D341Med (cell line): ENCODE data around the gene ITPKB.
A peak's percentile ranks its signal among the peaks of the same experiment; 100 is the strongest.

Source experiments
- DNase-seq: peaks from one replicate; pipeline ENCODE4 v3.0.0; 2012; ENCODE audit warnings: low spot score

ITPKB gene

GRCh38 chr1:226704169-226704937 is 34.7 kb downstream of the ITPKB start:
- DNase-seq: no peak

GRCh38 chr1:226702957-226703831 is 35.9 kb downstream of the ITPKB start:
- peak; percentile 94 for DNase-seq

DNA sequence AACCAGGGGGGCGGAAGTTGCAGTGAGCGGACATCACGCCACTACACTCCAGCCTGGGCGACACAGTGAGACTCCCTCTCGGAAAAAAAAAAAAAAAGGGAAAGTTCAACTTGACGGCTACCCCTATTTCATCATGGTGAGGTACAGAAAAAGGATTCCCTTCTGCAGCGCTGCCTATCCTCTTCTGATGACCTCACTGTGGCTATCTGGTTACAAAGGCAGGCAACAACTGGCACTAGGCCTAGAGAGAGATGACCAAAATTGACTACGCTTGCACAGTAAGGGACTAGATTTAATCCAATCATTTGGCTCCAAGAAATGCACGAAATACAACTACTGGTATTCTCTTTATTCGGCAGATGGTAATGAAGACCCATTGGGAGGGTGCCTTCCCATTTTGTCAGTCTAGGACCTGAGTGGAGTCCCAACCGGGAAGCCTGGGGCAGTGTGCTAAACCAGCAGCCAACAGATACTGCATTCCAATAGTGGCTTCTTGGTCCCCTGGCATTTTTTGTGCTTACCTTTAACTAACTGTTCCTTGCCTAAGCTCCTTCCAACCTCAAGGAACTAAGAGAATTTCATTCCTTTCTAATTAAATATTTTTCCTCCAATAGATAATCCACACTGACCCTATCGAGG is 36.6 kb downstream of the ITPKB start:
- DNase-seq: no peak

DNA sequence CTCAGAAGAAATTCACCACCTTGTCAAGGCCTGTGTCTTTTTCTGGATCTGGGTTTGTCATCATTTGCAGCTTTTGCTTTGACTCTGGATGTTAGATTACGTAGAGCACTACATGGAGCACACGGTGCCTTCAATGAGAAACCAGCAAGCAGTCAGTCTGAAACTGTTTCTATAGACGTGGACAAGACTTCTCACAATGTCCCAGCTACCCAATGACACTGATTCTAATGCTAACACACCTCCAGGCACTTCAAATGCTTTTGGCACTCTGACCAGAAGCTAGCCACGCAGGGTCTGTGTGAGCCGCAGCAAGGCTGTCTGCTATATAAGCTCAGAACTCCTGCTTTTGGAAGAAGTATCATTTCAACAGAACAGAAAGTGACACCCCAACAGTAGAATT is 38.2 kb downstream of the ITPKB start:
- DNase-seq: no peak

DNA sequence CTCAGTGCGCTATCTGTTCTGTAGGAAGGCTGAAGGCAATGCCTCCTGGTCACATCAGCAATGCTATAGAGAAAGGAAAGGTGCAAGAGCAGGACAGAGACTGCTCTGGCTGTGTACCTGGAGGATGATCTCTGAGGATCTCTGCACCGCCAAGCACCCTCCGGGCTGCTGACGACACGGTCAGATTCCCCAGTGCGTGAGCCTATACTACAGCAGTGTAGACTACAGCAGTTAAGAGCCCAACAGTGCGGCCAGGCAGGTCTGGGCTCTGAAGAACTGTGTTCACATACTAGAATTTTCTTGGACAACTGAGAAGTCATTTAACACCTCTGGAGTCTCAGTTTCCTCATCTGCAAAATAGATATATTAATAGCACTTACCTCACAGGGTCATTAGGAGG is 39.9 kb downstream of the ITPKB start:
- no peak for DNase-seq

- DNase-seq: no peak
These were observed 40.4 kb downstream of the ITPKB start for GRCh38 chr1:226698659-226699058.

DNA sequence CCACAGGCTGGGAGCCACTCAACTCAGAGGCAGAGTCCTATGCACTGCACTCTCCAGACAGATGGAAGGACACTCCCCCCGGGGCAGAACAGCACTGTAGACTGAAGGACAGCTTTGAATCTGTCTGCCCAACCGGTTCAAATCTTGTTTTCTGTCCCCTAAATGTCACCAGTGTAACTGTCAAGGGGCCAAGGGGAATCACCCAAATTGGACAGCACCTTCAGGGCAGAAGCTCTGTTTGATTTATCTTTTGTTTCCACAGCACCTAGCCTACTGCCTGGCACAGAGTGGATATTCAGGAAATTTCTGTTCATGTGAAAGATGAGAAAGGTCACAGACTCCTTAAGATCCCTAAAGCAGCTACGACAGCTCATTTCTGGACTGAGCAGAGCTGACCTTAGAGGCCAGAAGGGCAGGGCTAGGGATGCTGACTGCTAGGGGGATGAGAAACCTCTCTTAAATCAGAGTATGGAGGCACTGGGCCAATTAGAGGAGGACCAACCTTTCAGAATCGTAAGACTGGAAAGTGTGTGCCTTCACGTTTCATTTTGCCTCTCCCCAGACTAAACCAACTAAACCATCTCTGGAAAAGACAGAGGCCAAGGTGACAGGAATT is 41.0 kb downstream of the ITPKB start:
- DNase-seq: no peak

DNA sequence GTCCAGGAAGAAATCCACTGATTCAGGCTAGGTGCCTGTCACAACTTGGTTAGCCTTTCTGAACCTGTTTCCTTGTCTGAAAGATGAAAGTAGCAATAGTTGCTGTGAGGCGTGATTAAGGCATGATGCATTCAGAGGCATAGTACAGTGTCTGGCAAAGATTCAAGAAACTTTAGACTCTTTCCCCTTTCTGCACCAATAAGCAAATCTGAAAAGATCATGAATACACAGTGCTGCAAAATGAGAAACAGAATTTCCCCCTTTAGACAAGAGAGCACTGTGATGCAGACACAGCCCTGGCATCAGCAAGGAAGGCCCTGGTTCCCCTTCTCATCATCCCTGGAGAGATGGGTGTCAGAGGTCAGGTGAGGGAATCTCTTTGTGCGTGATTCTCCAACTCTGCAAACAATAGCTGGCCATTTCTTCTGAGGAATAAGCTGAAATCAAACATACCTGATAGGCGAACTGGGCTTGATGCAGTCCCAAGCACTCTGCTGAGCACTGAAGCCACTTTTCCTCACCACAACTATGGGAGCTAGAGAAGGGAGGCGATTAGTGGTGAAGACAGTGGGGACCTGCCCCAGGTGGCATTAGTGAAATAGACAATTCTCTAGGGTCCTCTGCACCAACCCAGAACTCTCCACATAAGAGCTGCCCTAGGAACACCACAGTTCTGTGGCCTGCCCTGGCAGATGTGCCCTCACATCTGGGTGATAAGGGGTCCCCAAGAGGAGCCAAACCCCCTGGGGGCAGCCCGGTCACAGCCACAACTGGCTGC is 41.7 kb downstream of the ITPKB start:
- no peak for DNase-seq

GRCh38 chr1:226696547-226696946 is 42.5 kb downstream of the ITPKB start:
- no peak for DNase-seq

DNA sequence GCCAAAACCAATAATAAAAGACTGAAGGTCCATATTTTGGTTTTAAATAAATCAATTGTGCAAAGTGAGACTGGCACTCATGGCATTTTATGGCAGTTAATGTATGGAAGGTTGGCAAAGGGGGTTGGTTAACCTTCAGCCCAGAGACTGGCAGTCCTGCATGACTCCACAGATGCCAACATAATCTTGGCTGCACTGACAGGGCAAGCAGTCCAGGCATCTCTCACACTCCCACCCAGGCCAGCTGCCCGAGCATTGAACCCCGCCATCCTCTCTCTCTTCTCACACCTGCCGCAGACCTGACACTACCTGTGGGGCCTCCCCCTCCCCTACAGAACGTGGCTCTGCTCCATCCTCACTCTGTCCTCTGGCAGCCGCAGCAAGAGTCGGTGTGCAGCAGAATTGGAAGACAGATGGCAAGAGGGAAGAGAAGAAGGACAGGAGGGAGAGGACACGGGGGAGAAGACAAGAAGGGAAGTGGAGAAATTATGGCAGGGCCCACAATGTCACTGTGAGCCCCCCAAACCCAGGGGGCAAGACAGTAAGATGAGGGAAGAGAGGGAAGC is 43.7 kb downstream of the ITPKB start:
- DNase-seq: no peak

- no peak for DNase-seq
These were observed 46.3 kb downstream of the ITPKB start for GRCh38 chr1:226692823-226693222.

DNA sequence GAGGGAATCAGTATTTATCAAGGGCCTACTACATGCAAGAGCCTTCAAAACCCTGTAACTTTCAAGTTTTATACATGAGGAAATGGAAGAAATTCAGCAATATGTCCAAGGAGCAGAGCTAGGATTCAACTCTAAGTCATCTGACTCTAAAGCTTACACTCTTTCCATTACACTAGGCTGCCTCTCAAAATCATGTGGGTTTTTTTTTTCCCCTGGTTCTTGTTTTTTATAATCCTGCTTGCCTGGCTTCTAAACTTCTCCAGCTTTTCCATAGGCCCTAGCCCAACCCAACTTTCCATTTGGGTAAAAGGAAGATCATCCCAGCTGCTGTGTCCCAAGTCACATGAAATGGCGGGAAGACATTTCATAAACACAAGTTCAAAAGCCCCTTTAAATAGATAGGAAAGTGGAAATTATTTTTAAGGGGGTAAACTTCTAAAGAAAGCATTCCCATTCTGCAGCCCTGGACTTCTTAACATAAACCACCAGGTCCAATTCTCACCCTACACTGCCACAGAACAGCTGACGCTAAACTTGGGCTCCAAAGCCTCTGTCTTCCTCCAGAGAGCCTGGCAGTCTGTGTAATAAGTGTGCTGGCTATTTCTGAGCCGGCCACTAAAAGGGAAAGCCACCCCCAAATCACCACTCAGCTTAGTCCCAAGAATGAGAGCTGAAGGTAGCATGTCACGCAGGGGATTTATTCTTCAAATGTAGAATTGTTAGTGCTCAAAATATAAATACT is 46.9 kb downstream of the ITPKB start:
- no peak for DNase-seq

- DNase-seq: no peak
These were observed 47.8 kb downstream of the ITPKB start for GRCh38 chr1:226691247-226691646.

- DNase-seq: no peak
These were observed 48.6 kb downstream of the ITPKB start for GRCh38 chr1:226690460-226690982.

GRCh38 chr1:226688808-226689207 is 50.3 kb downstream of the ITPKB start:
- no peak for DNase-seq

GRCh38 chr1:226688056-226688748 is 50.9 kb downstream of the ITPKB start:
- DNase-seq: no peak

DNA sequence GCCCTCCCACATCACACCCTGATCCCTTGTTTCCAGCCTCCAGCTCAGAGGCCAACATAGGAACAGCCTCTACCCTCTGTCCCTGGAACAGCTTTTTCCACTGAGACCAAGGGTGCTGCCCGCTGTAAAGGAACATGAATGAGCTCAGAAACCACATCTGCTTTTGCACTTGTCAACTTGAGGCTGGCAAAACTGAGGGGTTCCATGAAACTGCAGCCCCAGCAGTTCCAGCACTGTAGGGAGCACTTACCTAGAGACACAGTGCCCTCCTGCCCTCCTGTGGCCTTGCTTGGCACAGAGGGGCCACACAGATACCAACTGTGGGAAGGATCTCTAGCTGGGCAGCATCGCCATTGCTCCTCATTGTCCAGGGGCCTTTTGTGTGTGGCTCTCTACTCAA is 51.7 kb downstream of the ITPKB start:
- DNase-seq: no peak

DNA sequence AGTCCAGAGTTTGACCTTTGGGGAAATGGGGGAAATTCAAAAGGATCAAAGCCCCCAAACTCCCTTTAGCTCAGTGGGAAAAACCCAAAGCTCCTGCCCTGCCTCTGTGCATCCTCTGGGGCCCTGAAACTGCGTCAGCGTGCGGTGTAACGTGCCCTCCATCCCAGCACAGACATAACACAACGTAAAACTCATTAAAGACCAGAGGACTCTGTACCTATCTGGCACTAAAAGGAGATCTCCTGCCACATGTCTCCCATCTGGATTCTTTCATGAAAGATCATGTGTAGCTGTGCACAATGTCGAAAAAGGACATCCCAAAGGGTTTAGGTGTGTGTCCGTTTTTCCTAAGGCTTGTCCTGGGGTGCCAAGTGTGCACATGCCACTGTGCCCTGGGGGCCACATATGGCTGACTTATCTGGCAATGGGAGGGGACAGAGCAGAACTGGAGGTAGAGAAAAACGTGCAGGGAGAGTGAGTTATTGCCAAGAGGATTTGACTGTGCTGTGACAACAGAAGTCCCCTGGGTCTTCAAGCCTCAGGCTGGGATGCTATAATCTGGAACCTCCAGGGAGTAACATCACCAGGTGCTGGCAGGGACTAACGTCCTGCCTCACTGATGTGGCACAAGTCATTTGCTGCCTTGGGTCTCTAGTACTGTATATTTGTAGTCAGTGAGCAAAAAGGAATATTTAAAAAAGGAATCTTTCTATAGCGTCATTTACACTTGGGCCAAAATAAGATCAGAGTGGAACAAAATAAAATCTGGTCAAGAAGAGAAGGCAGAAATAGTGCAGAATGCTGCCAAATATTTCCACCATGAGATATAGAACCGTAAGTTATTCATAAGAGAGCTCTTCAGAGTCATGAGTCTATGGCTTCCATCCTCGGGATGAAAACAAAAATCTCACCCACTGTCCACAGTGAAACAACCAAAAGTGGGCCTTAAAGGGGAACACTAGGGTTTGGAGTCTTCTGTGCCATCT is 52.3 kb downstream of the ITPKB start:
- DNase-seq: peak; percentile 93
